Cardiac septum (tissue), 1 donor: ENCODE measurements around the gene ATXN1L. TPM values are rescaled to one million over a fixed set of nuclear protein-coding genes. Genes with fewer than 3 reads are reported as not detected.
"Not testable (repeated sequence)": the region's sequence is repeated elsewhere in the genome, so short reads cannot be mapped to it uniquely, and the experiment has no call there.

ENCODE experiments used
- DNase-seq: peaks from one replicate; pipeline ENCODE4 v3.0.0-alpha.2; 2020; ENCODE audit warnings: low spot score
- intact Hi-C: fragments of 100-400 bp; cut with DNase I; formaldehyde crosslinking; loops from one replicate; pipeline ENCODE4 v1.14.0; 2022
- total RNA-seq: library from RNA; stranded (reverse); fragmentation: NEBNext Ultra II Directional; extraction: Animal tissue kit (Norgen Biotek cat#: 25700); gene quantifications from one replicate; pipeline ENCODE4 v1.2.1, GENCODE V29; 2021
- donor health status: DM: no; HTN: no; CAD: no.

ATXN1L gene
- total RNA-seq, 1 donor from 2014 or later: 22.9 TPM

- DNase-seq: no peak
- intact Hi-C loops: loop anchor here (5.0 kb wide), 1 partner anchor 40 kb away; the partner anchor contains the start of gene AP1G1
Observed at GRCh38 chr16:71847096-71847495, 1.3 kb downstream of the ATXN1L start.

- intact Hi-C loops: loop anchor here (5.0 kb wide), 1 partner anchor 41 kb away; the partner anchor contains the start of gene AP1G1
- no peak for DNase-seq
Observed at GRCh38 chr16:71848622-71849021, 2.8 kb downstream of the ATXN1L start.

- intact Hi-C loops: no loop called here
- DNase-seq: no peak
Observed at GRCh38 chr16:71851746-71852145, 6.0 kb downstream of the ATXN1L start.

DNA sequence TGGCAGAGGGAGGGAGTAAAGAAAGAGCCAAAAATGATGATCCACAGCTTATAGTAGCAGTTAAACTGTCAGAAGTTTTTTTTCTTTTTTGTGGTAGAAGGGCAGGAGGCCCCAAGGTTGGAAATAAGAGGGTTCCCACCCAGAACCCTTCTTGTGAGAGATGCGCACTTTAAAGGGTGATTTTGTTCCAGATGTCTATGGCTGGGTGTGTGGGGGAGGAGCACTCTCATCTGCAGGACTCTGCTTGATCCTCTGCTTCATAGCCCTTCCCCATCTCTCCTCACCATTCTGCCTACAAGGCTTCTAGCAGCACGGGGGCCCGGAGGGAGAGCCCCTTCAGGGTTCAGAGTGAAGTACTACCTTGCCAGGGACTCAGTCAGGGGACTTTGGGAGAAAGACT is 6.4 kb downstream of the ATXN1L start:
- intact Hi-C loops: no loop called here
- DNase-seq: no peak

DNA sequence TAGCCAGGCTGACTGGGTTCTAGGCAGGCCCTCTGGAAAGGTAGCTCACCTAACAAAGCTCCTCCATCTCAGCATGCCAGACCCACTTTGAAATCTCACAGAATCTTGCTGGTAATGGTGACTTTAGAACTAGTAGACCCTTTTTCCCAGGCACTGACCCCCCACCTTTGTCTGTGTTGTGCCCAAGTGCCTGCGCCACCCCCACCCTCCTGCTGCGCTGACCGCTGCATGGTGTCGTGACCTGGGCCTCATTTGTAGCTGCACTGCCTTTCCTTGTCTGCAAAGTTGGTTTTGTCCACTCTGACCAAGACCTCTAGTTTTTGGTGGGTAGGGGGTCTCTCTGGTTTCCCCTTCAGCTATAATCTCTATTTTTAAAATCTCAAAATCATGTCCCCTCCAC is 6.8 kb downstream of the ATXN1L start:
- no peak for DNase-seq
- intact Hi-C loops: no loop called here

DNA sequence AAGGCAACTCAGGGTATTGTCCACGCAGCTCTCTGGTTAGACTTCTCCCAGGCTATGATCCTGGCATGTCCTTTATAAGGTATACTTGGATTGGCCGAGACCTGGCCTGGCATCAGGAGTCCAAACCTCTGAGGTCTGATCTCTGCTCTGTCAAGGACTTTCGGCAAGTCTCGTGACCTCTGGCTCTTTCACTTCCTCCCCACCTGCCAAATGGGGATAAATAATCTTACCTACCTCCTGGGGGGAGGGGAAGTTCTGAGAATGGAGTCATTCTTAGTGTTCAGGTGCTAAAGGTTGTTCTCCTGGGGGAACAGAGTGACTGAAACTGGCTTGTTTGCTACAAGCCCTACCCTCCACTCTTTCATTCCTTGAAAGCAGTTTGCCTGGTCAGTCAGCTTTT is 7.6 kb downstream of the ATXN1L start:
- intact Hi-C loops: no loop called here
- no peak for DNase-seq

DNA sequence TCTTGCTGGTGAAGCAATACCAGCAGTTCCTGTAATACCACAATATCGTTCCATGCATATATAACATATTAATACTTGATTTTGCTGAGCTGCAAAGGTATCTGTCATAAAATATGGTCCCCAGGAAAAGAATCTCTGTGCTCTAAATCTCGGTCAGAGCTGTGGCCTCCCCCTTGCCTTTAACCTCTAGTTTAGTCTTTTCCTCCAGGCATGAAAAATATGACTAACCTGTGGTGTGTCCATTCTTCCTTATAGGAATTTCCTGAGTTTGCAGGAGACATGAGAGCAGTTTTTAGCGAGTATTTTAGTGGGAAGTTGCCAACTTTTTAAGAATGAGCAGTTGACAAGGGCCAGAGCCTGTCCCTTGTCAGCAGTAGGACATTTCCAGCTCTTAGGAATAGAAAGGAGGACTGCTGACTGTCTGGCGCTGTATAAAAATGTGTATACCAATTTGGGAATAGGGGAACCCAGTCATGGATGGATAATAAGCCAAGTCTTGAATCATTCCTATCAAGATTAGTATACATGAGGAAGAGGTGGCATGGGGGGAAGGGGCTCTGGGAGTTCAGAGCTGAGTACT is 8.7 kb downstream of the ATXN1L start:
- DNase-seq: no peak
- intact Hi-C loops: no loop called here

- no peak for DNase-seq
- intact Hi-C loops: no loop called here
Observed at GRCh38 chr16:71855937-71856662, 10.3 kb downstream of the ATXN1L start.

DNA sequence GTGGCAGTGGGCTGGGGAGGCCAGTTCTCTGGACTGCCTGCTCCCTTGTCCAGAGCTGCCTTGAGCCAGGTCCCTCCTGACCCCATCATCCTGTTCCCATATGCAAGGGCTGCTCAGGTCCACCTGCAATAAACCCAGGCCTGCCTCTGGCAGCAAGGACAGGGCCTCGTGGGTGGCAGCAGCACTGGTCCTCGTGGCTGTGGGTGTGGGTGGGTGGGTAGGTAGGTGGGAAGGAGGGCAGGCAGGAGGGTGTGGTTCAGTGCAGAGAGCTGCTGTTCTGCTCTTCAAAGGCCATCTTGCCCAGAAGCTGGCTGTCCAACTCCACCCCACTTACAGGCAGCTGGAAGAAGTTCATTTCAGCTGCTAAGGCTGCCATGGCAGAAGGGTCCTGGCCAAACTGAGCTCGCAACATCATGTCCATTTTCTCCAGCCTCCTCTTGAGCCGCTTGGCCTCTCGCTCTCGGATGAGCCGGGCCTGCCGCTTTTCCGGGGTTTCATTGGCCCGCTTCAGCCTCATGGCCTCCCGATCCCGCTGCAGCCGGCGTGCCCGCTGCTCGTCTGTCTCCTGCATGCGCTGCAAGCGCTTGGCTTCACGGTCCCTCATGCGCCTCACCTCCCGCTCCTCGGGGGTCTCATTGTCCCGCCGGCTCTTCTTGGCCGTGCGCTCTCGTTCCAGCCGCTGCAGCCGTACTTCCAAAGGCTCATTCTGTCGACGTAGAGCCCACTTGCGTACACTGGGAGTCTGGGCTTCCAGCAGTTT is 14.2 kb downstream of the ATXN1L start:
- no peak for DNase-seq
- intact Hi-C loops: no loop called here

DNA sequence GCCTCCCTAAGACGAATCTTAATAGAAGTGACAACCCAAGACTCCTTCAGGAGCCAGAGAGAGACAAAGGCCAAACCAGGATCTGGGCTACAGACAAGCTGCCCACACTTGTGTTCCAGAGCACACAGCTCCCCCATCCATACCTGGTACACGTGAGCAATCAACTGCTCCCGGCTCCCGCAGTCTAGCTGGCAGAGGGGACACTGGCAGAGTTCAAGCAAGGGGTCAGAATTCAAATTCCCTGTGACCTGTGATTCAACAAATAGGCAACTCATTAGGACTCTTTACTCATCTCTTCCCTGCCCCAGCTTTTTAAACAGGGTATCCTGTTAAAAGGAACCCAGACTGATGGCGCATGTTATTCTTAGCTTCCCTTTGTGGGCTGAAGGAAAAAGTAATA is 18.2 kb downstream of the ATXN1L start:
- intact Hi-C loops: no loop called here
- no peak for DNase-seq

- DNase-seq: no peak
- intact Hi-C loops: no loop called here
Observed at GRCh38 chr16:71865173-71865863, 19.5 kb downstream of the ATXN1L start.

DNA sequence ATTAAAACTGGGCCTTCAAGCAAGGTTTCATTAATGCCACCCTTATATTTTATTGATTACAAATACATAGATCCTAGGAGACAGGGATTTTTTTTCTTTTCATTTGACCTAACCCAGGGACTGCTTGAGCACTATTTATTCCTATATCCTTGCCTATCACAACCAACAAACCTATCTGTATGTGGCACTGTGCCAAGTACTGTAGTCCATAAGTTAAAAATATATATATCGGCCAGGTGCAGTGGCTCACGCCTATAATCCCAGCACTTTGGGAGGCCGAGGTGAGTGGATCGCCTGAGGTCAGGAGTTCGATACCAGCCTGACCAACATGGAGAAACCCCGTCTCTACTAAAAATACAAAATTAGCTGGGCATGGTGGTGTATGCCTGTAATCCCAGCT is 21.4 kb downstream of the ATXN1L start:
- DNase-seq, intact Hi-C loops: not testable (repeated sequence)

GRCh38 chr16:71867939-71868338 is 22.2 kb downstream of the ATXN1L start:
- intact Hi-C loops: no loop called here
- no peak for DNase-seq

GRCh38 chr16:71869089-71869488 is 23.3 kb downstream of the ATXN1L start:
- DNase-seq: no peak

GRCh38 chr16:71870818-71871217 is 25.0 kb downstream of the ATXN1L start:
- DNase-seq: no peak
- intact Hi-C loops: no loop called here

More at GRCh38 chr16:71869089-71869488, 23.3 kb downstream of the ATXN1L start:
- intact Hi-C loops: no loop called here

DNA sequence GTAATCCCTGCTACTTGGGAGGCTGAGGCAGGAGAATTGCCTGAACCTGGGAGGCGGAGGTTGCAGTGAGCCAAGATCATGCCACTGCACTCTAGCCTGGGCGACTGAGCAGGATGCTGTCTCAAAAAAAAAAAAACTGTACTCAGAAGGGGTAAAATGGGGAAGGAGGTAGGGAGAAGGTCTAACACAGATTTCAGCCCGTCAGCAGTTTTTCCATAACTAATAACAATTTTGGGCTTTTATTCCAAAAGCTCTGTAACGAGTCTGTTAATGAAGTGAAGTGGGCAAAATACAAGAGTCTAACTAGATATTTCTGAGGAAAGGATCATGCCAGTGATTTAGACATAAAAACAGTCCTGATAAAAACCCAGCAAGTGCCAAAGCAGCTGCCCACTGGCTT is 27.4 kb downstream of the ATXN1L start:
- intact Hi-C loops: no loop called here
- no peak for DNase-seq

GRCh38 chr16:71878911-71879310 is 33.1 kb downstream of the ATXN1L start:
- intact Hi-C loops: no loop called here
- DNase-seq: no peak

DNA sequence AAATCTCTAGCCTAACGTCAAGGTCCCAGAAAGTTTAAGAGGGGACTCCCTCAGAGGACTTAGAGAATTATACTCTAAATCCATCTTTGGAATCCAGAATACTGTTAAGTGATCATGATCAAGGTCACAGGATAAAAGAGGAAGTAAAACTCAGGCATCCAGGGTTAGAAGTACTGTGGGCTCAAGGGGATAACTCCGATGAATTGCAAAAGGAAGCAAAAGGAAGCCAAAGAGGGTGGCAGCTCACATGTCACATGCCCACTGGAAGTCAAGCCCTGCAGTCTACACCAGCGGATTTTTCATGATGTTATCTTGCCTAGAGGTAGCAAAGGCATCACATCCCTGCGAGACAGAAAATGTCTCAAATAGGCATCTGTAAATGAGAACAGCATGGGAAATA is 34.4 kb downstream of the ATXN1L start:
- no peak for DNase-seq
- intact Hi-C loops: loop anchor here (5.0 kb wide), 2 partner anchors 82 to 158 kb away; partner anchors contain the start of gene PHLPP2

GRCh38 chr16:71882505-71883167 is 36.9 kb downstream of the ATXN1L start:
- intact Hi-C loops: loop anchor here (1.0 to 5.0 kb wide), 3 partner anchors 13 to 160 kb away; partner anchors contain the start of genes IST1 and PHLPP2
- no peak for DNase-seq
